ENCODE measurements around the gene TMEM184C.

The TMEM184C gene

DNA sequence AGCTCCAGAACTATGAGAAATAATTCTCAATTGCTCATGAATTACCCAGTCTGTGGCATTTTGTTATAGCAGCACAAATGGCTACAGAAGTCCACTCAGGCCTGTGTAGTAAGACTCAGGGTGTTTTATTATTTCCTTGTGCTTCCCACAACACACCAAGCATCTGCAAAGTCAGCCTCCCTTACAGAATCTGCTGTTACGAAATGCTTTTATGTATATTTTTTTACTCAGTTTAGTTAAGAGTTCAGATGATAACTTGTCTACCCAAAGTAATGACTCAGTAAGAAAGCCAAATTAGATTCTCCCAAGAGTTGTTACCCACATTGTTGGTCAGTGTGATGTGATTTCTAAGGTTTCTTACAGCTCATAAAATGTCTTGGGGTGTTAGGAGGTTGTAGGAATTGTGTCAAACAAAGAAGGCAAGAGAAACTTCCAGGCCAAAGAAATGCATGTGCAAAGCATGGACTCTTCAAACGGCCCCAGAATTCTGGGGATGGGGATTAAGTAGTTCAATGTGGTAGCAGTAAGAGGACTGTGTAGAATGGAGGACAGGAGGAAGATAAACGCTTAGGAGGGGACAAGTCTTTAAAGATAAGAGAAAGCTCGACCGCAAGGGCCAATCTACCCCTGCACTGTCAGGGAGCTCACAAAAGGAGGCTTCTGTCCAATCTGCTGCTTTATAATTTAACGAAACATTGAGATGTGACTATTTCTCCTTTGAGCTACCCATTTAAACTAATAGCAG lies 35.4 kb upstream of the TMEM184C start:
- TF ChIP-seq, protein P1, sequence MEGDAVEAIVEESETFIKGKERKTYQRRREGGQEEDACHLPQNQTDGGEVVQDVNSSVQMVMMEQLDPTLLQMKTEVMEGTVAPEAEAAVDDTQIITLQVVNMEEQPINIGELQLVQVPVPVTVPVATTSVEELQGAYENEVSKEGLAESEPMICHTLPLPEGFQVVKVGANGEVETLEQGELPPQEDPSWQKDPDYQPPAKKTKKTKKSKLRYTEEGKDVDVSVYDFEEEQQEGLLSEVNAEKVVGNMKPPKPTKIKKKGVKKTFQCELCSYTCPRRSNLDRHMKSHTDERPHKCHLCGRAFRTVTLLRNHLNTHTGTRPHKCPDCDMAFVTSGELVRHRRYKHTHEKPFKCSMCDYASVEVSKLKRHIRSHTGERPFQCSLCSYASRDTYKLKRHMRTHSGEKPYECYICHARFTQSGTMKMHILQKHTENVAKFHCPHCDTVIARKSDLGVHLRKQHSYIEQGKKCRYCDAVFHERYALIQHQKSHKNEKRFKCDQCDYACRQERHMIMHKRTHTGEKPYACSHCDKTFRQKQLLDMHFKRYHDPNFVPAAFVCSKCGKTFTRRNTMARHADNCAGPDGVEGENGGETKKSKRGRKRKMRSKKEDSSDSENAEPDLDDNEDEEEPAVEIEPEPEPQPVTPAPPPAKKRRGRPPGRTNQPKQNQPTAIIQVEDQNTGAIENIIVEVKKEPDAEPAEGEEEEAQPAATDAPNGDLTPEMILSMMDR (conservative IDR thresholded peaks at IDR 0.05; ENCODE audit: low read depth, low read length): no peak
- no peak for DNase-seq (ENCODE audit: low read depth)

DNA sequence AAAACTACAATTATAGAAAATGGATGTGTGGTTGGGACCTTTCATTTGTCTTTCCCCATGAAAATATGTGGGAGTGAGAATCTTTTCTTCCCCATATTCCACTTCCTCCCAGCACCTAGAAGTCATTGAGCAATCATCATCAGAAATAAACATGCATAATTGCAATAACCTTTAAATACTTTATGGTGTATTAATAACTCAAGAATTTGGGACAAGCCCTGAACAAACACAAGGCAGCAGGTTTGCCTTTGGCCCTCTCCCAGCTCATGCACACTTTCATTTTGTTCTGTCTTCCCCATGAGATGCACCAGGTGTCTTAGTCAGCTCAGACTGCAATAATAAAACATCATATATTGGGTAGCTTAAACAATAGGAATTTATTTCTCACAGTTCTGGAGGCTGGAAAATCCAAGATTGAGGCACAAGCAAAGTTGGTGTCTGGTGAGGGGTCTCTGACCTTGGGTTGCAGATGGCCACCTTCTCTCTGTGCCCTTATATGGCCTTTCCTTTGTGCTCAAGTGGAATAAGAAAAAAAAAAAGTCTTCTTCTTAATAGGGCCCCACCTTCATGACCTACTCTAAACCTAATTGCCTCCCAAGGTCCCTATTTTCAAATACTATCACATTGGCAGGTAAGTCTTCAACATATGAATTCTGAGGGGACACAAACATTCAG lies 34.7 kb upstream of the TMEM184C start:
- TF ChIP-seq, protein P1 (conservative IDR thresholded peaks at IDR 0.05; ENCODE audit: low read depth, low read length): no peak
- no peak for DNase-seq (ENCODE audit: low read depth)

More for the DNA sequence above, 35.4 kb upstream of the TMEM184C start:
- no peak overlapping the region for H3K4me3 ChIP-seq (ENCODE audit: low read length)

DNA sequence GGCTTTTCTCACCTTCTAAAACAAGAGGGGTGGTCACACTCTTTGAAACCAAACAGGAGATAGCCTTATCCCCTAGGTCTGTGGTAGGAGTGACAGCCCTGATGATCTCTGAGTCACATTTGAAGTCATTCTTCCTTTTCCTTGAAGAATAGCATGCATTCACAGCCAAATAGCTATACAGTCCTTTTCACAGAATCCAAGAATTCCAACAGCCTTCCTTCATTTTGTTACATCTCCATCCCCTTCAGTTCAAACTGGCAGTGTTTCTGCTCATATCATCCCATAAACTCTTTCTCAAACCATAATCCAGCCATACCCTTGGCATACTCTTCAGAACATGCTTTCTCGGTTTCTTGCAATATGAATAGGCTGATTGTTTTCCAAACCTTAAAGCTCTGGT lies 33.3 kb upstream of the TMEM184C start:
- no peak for DNase-seq (ENCODE audit: low read depth)

More for the DNA sequence above, 34.7 kb upstream of the TMEM184C start:
- H3K4me3 ChIP-seq (ENCODE audit: low read length): no peak overlapping the region

DNA sequence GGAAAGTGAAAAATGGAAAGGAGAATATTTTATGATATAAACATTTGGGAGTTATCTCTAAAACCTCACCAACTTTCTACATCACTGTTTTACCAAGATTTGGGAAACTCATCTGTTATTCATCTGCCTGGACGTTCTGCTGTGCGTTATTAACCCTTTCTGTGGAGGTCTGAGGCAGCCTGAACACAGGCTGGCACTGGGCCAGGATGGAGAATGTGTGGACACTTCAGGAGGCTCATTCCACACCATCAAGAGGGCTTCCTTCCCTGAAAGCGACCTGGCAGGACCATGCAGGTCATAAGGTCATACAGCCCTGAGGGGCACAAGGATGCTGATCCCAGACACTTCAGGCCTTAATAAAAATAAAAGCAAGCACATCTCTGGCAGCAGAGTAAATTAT lies 31.2 kb upstream of the TMEM184C start:
- H3K4me3 ChIP-seq (ENCODE audit: low read length): no peak overlapping the region
- TF ChIP-seq, protein P1 (conservative IDR thresholded peaks at IDR 0.05; ENCODE audit: low read depth, low read length): no peak
- no peak for DNase-seq (ENCODE audit: low read depth)

More for the DNA sequence above, 33.3 kb upstream of the TMEM184C start:
- TF ChIP-seq, protein P1 (conservative IDR thresholded peaks at IDR 0.05; ENCODE audit: low read depth, low read length): no peak
- no peak overlapping the region for H3K4me3 ChIP-seq (ENCODE audit: low read length)

DNA sequence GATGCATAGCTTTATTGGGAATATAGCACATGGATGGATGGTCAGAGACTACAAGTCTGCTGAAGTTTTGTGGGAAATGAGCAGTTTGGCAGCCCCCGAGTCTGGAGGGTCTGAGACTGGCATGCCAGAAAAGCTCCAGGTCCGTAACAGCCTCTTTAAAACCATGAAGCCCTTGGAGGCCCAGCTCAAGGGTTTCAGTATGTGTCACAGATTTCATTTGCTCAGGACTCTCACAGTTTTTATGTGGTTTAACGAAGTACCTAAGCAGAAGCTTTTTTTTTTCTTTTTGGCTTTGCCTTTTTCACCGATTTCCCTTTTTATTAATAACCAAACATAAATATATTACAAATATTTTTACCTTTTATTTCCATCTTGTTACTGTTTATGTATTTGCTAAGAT lies 30.6 kb upstream of the TMEM184C start:
- no peak for DNase-seq (ENCODE audit: low read depth)
- TF ChIP-seq, protein P1 (conservative IDR thresholded peaks at IDR 0.05; ENCODE audit: low read depth, low read length): no peak
- H3K4me3 ChIP-seq (ENCODE audit: low read length): no peak overlapping the region

DNA sequence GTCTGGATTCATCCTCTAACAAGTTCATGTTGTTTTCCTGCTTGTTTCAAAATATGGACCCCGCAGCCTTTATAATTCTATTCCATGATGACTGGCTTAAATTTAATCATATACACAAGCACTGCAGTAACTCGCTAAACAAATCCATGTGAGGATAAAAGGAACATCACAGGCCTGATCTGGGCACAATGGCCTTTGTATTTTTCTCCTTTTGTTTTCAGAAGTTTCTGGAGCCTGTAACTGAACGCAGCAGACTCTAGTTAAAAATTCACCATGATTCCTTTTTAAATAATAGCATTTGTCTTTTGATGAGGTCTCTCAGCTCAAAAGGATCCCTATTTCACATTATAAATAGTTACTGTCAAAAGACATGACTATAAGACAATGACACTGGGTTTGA lies 30.2 kb upstream of the TMEM184C start:
- no peak for DNase-seq (ENCODE audit: low read depth)
- TF ChIP-seq, protein P1 (conservative IDR thresholded peaks at IDR 0.05; ENCODE audit: low read depth, low read length): no peak
- no peak overlapping the region for H3K4me3 ChIP-seq (ENCODE audit: low read length)

DNA sequence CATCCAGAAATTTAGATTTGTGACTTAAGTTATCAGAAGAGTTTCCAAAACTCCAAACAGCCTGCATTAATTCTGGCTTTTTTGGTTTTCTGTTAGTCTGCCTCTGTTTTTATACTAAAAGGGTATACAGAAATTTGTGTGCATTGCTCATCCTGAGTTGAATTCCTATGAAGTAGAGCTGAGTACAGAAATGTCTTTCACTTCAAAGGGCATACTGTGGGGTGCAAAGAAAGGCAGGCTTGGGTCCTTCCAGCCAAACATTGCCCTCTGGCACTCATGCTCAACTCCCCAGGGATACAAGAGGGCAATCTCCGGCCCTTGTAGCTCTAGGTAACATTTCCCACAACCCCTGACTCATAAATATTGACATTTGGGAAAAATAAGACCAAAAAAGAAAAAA lies 27.6 kb upstream of the TMEM184C start:
- TF ChIP-seq, protein P1 (conservative IDR thresholded peaks at IDR 0.05; ENCODE audit: low read depth, low read length): no peak
- no peak overlapping the region for H3K4me3 ChIP-seq (ENCODE audit: low read length)
- DNase-seq (ENCODE audit: low read depth): no peak

Data from retinal pigment epithelial cell (primary cell).